ENCODE data around the gene INF2. TPM values are rescaled to one million over a fixed set of nuclear protein-coding genes. Genes with fewer than 3 reads are reported as not detected.
"Not testable (repeated sequence)": the region's sequence is repeated elsewhere in the genome, so short reads cannot be mapped to it uniquely, and the experiment has no call there.

The INF2 gene
- total RNA-seq = 22.2 and 23.2 TPM in 2 replicates

DNA sequence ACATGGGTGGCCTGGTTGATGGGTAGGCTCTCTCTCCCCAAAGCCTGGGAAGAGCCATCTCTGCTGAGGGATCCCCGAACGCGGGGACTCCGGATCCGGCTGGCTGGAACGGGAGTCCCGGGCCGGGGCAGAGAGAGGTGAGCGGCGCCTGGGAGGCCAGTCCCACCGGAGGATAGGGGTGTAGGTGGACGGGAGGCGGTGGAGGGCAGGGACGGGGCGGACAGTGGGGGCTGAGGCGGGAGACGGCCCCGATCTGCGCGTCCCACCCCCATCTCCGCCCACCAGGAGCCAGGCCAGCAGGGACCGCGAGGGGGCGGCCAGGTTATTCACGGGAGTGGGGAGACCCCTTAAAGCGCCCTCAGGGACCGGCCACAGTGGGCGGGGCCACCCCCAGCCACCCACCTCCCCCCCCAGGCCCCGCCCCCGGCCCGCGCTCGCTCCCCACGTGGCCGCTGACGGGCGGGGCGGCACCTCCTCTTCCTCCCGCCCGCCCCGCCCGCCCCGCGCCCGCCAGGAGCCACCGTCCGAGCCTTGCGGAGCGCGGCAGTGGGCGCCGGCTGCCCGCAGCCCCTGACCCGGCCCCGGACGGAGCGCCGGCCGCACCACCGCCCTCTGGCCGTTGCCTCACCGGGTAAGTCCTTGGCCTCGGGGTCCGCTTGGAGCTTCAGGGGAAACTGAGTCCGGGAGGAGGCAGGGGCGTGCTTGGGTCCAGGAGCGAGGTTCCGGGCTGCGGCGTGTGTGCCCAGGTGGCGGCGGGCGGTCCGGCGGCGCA is at the start of gene INF2:
Gene INF2, plus strand, starts transcription at position 510 of the 772 bp plus-strand sequence. CDS start 11,748 bp downstream, outside the sequence.
- peak; percentile 57 to 72 for DNase-seq (ENCODE audit: low read depth in 2 of 2)

DNA sequence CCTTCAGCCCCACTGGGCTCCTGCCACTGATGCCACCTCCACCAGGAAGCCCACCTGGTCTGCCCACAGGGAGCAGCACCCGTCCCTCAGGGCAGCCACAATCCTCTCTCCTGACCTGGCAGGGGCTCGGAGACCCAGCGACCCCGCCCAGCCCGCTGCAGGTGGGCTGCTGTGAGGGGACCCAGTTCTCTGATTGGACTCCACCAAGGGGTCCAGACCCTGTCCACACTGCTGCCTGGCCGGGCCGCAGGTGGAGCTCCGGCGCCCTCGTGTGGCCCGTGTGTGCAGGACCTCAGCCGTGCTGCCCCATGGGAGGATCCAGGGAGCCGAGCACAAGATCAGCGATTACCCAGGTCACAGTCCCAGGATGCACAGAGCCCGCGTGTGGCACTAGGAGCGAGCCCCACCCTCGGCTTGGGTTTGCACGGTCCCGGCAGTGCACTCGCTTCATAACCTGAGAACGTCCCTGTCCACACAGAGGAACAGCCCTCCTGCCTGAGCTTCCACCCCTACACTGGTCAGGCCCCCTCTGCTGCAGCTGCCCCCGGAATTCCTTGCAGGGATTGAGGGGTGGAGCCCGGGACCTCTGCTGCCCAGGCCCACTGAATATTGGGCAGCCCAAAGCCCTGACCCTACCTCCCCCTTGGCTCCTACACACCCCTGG is 49.4 kb upstream of the INF2 start:
- peak; percentile 53 to 73 for DNase-seq (ENCODE audit: low read depth in 2 of 2)

DNA sequence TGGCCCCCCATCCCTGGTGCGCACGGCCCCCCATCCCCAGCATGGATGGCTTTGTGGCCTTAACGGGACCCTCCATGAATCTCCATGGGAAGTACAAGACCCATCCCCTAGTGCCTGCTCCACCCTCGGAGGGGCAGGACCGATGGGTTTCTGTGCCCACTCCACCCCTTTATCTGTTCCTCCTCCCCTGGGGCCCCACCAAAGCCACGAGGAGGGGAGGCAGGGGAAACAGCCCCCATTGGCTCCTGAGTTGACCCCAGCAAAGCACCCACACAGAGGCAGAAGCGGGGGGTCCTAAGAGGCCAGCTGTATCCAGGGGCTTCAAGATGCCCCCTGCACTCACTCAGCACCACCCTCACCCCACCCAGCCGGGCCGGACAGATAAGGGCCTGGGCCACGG is 48.7 kb upstream of the INF2 start:
- DNase-seq (ENCODE audit: low read depth in 2 of 2) = no peak

DNA sequence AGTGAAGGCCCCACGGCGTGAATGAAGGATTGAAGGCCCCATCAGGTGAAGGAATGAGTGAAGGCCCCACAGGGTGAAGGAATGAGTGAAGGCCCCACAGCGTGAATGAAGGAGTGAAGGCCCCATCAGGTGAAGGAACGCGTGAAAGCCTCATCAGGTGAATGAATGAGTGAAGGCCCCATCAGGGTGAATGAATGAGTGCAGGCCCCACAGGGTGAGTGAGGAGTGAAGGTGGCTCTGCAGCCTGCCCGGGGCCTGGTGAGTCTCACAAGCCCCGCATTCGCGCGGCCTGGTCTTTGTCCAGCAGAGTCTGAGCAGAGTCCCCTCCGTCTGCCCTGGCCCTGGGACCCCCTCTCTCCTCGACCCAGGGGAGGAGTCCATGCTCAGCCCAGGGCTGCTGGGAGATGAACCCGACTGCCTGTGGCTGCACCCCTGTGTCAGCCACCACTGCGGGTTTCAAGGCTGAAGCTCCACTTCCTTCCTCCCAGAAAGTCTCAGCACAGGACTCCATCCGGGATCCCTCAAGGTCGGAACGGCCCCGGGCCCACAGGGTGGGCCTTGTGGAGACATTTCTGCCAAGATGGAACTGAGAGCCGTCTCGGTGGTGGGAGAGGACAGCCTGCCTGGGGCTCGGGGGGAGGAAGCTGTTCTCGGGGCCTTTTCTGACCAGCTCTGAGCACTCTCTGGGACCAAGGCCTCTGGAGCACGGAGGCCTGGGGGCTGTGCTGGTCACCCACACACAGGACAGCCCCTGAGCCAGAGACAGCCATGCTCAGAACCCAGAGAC is 47.5 kb upstream of the INF2 start:
- DNase-seq (ENCODE audit: low read depth in 2 of 2) = no peak

DNA sequence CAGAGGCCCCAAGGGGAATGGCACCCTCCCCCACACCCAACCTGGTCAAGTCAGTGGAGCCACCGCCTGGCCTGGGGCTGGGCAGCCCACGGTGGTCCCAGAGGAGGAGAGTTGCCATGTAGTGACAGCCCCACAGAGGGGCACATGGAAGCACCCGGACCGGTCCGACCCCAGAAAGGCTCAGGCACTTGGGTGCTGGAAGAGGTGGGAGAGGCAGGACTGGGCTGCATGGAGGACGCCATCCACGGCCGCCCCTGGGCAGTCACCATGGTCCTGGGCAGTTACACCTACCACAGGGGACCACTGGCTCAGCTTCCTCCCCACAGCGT is 46.9 kb upstream of the INF2 start:
- no peak for DNase-seq (ENCODE audit: low read depth in 2 of 2)

DNA sequence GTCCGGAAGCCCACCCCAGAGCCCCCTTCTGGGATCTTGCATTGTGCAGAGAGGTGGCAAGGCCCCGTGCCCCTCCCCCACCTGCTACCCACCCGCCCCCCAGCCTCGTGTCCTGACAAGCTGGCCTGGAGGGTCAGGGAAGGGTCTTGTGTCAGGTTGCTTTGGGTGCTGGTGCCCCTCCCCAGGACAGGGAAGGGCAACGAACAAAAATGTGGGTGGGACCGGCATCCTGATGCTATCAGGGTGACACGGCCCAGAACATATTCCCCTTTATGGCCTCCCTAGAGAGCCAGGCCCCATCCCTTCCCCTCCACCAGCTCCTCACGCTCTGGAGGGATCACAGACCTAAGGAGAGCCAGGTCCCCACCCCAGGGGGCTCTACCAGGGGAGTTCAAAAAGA is 46.1 kb upstream of the INF2 start:
- no peak for DNase-seq (ENCODE audit: low read depth in 2 of 2)

DNA sequence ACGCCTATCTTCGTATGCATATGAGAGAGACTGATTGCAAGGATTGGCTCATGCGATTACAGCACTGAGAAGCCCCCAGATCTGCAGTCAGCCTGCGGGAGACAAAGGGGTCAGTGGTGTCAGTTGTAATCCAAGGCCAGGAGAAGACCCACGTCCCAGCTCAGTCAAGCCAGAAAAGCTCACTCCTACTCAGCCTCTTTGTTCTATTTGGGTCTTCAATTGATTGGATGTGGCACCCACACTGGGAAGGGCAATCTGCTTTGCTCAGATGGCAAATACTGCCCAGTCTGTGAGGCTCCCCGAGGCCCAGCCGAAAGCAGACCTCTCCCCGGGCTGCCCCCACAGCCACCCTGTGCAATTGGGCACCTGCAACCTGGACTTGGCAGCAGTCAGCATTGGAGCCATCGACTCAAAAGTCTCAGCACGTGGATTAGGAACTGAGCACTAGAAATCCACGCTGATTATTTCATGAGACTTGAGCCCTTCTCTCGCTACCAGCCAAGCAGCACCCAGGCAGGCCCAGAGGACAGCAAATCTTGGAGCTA is 45.3 kb upstream of the INF2 start:
- no peak for DNase-seq (ENCODE audit: low read depth in 2 of 2)

DNA sequence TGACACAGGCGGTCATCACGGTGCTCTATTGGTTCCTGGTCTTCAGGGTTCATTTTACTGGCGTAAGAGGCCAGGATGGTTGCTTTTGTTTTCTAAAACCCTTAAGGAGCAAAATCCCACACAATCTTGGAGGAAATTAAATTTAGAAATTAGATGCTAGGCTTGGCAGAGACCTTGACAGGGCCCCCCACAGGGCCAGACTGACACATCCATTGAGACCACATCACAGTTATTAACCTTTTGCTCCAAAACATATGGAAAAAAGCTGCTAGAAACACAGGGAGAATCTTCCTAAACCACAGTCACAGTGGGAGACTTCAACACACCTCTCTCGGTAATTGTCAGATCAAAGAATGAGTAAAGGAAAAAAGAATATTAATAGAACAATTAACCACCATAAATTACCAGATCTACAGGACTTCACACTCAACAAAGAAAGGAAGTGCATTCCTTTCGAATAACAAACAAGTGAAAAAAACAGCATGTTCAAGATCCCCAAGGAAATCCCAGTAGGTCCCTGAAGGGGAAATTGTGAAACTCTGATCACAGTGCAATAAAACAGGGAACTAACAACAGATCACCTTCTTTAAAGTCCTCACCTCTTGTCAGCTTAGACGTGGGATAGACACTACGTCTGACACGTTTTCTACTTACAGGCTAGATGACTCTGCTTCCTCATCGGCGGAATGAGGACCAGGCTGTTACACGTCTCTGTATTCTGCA is 44.6 kb upstream of the INF2 start:
- DNase-seq (ENCODE audit: low read depth in 2 of 2) = no peak

DNA sequence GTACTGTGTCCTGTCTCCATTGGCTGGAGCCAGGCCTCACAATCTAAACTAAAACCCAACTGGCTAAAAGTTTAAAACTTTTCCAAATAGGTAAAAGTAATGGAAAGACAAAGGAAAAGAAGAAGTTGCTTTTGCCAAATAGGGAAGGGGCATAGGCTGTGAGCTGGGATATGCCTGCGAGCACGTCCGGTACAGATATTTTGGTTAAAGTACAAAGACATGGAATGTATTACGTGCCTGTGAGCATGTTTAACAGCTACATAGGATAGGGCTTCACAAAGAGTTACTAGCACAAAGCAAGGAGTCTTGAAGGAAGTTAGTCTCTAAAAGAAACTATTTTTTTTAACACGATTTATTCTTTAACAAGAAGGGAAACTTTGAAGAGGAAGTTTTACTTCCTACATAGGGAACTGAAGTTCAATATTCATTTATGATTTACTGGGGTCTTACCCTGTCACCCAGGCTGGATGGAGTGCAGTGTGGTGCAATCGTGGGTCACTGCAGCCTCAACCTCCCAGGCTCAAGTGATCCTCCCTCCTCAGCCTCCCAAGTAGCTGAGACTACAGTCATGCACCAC is 41.9 kb upstream of the INF2 start:
- no peak for DNase-seq (ENCODE audit: low read depth in 2 of 2)

DNA sequence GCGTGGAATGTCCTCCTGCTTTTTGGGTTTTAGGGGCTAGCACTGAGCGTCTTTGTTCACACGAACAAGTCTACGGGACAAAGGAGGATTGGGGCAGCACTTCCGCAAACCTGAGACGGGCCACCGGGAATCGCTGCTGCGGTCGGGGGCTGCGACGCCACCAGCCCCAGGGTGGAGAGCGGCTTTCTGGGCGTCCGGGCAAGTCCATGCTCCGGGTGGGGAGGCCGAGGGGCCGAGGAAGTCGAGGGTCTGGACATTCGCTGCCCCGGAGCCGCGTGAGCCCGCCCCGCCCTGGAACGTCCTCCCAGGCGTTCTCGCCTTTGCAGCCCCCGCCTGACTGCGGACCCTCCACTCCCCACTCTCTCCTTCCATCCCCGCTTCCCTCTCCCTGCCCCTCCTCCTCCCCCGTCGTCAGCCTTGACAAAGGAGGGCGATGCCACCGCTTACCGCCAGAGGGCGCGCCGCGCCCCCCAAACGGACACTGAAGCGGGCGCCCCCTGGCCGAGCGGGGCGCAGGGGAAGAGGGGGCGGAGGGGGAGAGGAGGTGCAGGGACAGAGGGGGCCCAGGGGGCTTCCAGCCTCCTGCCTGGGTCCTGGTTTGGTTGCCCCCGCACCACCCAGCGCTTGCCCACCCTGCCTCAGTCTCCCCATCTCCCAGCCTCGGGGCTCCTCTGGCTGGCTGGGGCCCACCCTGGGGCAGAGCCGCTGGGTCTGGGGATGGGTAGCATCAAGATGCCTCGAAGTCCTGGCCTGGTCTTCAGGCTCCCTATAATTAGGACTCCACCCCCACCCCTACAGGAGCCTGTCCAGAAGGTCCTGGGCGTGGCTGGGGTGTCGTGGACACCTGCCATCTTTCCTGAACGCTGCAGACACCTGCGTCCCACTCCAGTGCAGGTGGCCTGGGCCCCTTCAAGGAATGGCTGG is 39.1 kb upstream of the INF2 start:
- DNase-seq (ENCODE audit: low read depth in 2 of 2) = peak; percentile 48 to 61

DNA sequence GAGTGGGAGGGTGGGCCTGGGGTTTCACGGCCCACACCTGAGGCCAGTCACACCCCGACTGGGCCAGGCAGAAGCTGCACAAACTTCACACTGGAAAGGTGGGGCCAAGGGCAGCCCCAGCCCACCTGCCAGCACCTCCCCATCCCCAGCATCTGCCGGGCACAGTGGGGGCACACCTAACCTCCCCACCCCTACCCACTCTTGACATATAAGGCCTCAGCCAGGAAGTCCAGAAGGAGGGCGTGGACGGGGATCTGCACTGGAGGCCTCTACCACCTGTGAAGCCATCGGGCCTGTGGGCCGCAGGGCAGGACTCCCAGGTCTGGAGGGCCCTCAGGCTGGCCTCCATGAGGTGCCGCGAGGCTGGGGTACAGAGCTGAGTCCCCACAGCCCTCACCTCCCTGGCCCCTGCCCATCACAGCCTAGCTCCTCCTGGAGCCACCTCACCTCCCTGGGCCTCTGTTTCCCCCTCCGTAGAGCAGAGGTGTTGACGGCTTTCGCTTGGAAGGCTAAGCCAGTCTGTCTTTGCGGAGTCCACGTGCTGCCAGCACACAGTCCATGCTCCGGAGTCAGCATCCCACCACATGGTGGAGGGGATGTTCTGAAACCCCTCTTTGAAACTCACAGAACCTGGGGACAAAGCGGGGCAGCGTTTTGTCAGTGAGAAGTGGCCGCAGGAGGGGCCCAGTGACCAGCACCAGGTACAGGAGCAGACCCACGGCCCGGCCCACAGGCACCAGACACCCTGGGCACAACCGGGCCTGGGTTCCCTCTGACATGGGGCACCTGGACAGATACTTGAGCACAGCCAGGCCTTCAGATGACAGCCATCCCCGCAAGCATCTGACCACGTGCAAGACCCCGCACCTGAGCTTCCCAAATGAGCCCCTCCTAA is 38.2 kb upstream of the INF2 start:
- DNase-seq (ENCODE audit: low read depth in 2 of 2) = no peak

DNA sequence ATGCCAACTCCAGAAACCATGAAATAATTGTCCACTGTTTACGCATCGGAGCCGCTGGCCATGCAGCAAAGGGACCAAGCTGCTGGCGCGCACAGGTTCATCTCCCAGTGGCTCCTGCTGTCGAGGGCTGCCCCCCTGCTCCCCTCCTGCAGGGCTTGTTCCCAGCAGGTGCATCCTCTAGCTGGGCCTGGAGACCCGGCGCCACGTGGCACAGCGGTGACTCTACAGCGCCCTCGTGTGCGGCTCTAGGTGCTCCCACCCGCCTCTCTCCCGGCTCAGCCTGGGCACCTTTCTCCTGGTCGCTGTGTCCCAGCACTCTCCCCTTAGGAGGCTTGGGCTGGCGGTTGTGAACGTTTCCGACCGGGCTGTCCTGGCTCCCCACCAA is 37.5 kb upstream of the INF2 start:
- no peak for DNase-seq (ENCODE audit: low read depth in 2 of 2)

DNA sequence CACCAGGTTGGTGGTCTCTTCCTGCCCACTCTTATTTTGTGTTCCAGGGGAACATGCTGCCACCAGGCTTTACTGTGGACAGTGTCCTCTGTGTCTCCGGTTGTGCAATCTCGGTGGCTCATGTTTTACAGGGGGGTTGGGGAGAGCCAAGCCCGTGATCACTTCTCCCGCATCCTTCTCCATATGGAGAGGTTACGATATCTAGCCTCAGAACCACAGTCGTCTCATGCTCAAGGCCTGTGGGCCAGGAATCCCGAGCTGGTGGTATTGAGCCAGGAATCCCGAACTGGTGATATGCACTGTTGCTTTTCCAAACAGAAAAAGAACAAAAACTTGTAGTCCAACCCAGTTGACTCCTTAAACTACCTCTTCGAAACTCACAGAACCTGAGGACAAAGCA is 37.0 kb upstream of the INF2 start:
- no peak for DNase-seq (ENCODE audit: low read depth in 2 of 2)

DNA sequence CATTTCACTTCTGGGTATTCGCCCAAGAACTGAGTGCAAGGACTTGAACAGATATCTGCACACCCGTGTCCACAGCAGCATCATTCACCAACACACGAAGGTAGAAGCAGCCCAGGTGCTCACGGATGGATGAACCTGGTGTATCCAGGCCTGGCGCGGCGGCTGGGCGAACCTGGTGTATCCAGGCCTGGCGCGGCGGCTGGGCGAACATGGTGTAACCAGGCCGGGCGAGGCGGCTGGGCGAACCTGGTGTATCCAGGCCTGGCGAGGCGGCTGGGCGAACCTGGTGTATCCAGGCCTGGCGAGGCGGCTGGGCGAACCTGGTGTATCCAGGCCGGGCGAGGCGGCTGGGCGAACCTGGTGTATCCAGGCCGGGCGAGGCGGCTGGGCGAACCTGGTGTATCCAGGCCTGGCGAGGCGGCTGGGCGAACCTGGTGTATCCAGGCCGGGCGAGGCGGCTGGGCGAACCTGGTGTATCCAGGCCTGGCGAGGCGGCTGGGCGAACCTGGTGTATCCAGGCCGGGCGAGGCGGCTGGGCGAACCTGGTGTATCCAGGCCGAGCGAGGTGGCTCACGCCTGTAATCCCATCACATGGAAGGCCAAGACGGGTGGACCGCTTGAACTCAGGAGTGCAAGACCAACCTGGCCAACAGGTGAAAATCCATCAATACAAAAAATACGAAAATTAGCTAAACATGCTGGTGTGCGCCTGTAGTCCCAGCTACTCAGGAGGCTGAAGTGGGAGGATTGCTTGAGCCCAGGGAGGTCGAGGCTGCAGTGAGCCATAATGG is 36.1 kb upstream of the INF2 start:
- DNase-seq (ENCODE audit: low read depth in 2 of 2) = not testable (repeated sequence)

DNA sequence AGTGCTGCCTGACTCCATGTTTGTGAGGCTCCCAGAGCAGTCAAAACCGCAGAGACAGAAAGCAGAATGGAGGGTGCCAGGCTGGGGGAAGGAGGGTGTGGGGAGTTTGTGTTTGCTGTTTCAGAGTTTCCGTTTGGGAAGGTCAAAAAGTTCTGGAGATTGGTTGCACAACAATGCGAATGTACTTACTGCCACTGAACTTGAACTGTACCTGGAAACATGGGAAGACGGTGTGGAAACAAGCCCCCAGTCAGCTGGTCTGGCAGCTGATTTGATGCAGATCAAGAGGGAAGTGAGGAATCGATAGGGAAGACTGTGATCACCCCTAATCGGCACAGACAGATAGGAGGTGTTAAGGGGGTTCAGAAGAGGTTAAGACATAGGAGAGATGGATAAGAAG is 35.3 kb upstream of the INF2 start:
- no peak for DNase-seq (ENCODE audit: low read depth in 2 of 2)

DNA sequence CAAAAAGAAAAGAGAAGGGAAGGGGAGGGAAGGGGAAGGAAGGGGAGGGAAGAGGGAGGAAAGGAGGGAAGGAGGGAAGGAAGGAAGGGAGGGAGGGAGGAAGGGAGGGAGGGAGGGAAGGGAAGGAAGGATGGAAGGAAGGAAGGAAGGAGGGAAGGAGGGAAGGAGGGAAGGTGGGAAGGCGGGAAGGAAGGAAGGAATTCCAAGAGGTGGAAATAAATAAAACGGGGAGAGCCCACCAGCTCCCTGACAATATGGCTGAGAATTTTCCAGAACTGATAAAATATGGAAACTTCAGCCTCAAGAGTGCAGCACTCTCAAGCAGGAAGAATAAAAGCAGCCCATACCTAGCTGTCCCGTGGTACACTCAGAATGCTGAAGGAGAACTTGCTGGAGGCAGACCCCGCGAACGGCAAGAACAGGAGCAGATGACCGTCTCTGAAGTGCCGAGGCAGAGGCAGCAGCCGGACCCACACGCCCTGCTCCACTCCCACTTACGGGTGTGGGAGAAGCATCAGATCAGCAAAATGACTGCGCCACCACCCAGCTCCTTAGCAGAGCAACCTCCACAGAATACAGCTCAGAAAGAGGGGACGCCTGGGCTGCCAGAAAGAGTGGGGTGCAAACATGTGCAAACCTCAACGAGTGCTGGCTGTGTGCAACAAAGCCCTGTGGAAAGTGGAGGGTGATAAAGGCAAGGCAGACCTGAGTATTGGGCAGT is 34.1 kb upstream of the INF2 start:
- DNase-seq (ENCODE audit: low read depth in 2 of 2) = no peak

DNA sequence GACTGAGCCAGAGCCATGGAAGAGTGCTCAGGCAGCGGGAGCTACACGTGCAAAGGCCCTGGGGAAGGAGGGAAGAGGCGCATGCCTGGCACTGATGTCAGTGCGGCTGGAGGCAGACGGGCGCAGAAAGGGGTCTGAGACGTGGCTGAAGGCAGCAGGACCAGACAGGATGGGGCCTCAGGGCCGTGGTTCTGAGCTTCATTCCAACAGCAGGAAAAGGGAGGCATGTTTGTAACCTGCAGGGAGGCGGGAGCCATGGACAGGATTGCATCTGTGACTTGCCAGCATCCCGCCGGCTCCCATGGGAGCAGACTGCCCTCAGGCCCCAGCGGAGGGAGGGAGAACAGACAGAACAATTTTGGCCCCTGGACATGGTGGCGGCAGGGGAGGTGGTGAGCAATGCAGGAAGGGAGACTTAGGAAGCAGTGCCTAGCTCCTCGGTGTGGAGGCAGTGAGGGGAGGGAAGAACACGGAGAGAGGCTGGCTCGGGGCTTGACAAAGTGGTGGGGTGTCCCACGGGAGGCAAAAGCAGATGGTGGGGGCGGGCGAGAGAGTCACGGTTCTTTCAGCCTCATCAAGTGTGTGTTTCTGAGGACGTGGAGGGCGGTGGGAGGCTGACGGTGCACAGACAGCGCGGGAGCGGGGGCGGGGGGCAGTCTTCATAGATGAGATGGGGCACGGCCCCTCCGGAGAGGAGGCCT is 33.3 kb upstream of the INF2 start:
- DNase-seq (ENCODE audit: low read depth in 2 of 2) = no peak
